Endothelial cell of umbilical vein (primary cell): ENCODE results near the gene FTSJ1. TPM values are rescaled to one million over a fixed set of nuclear protein-coding genes. Genes with fewer than 3 reads are reported as not detected.

Source experiments
- BruUV-seq: library from RNA; stranded (reverse); fragments of 400-500 nt; replicated peaks from 2 replicates; lab custom pipeline; 2021; lab: Mats Ljungman, UMichigan
- CTCF ChIA-PET: fragments of 300-600, 350-600 bp; sonication (Branson Sonifier 250); formaldehyde crosslinking; loops from one replicate; lab custom pipeline; 2021; ENCODE audit warnings: antibody characterized with exemption, inconsistent platforms; lab: Charles Lee
- POLR2A ChIA-PET: fragments of 300-600, 350-600 bp; sonication (Branson Sonifier 250); formaldehyde crosslinking; loops from one replicate; lab custom pipeline; 2021; ENCODE audit warnings: antibody characterized with exemption, inconsistent platforms; lab: Charles Lee
- DNase-seq: peaks from one replicate; pipeline ENCODE4 v3.0.0-alpha.2; 2011; ENCODE audit warnings: low read depth, low spot score
- FAIRE-seq: peaks from 2 replicates; lab custom pipeline; 2011; peaks lifted over from hg19 to GRCh38; lab: Jason Lieb, UNC
- H2AFZ ChIP-seq: 2 replicates; pipeline ENCODE4 v1.6.0; 2012; ENCODE audit warnings: low read depth, low read length, control low read depth, inconsistent platforms
- H3K27ac ChIP-seq: 2 replicates; pipeline ENCODE4 v1.5.1; 2011; ENCODE audit warnings: low read depth, mild to moderate bottlenecking, control low read depth, low read length, moderate library complexity; ENCODE audit not compliant: insufficient read depth
- H3K27me3 ChIP-seq, 2 experiments: 2 replicates each; pipeline versions ENCODE4 v1.6.0 to v1.6.1; 2011; ENCODE audit warnings: low read length in 2 of 2, mixed read lengths in 1 of 2; ENCODE audit not compliant: control insufficient read depth in 2 of 2, insufficient read depth in 2 of 2
- H3K36me3 ChIP-seq, 2 experiments: 2 replicates in 1 of 2; 3 replicates in 1 of 2; pipeline ENCODE4 v1.5.1; 2011; ENCODE audit warnings: low read length in 2 of 2, mild to moderate bottlenecking in 1 of 2, moderate library complexity in 1 of 2; ENCODE audit not compliant: control insufficient read depth in 2 of 2, insufficient read depth in 2 of 2; ENCODE audit errors: extremely low read depth in 1 of 2
- H3K4me1 ChIP-seq: 3 replicates; pipeline ENCODE4 v1.5.1; 2011; ENCODE audit warnings: mild to moderate bottlenecking, low read length; ENCODE audit not compliant: control insufficient read depth, insufficient read depth; ENCODE audit errors: extremely low read depth
- H3K4me2 ChIP-seq: 2 replicates; pipeline ENCODE4 v1.6.1; 2011; ENCODE audit warnings: low read length, control low read depth, mixed read lengths; ENCODE audit not compliant: insufficient read depth
- H3K4me3 ChIP-seq, 3 experiments: fragments of 200-600 bp in 1 of 3; sonication (generic), shearing (Covaris generic) in 1 of 3; replicated peaks in 1 of 3; 2 replicates each; pipeline ENCODE4 v1.5.1; 2011 to 2016; ENCODE audit warnings: control low read depth in 3 of 3, low read length in 3 of 3, mild to moderate bottlenecking in 2 of 3, inconsistent platforms in 1 of 3, low read depth in 1 of 3, moderate library complexity in 1 of 3; ENCODE audit not compliant: insufficient read depth in 1 of 3
- H3K79me2 ChIP-seq: 2 replicates; pipeline ENCODE4 v1.6.0; 2012; ENCODE audit warnings: low read length, inconsistent platforms; ENCODE audit not compliant: control insufficient read depth, insufficient read depth
- H3K9ac ChIP-seq: replicated peaks from 2 replicates; pipeline ENCODE3; 2011; ENCODE audit warnings: low read length, control low read depth; ENCODE audit not compliant: insufficient read depth; ENCODE audit errors: extremely low read depth
- H3K9me1 ChIP-seq: replicated peaks from 3 replicates; pipeline ENCODE4 v1.6.0; 2011; ENCODE audit warnings: mild to moderate bottlenecking, low read length; ENCODE audit not compliant: control insufficient read depth, insufficient read depth; ENCODE audit errors: extremely low read depth
- H3K9me3 ChIP-seq: replicated peaks from 2 replicates; pipeline ENCODE4 v1.5.1; 2012; ENCODE audit warnings: low read length, inconsistent platforms; ENCODE audit not compliant: control insufficient read depth, insufficient read depth
- H4K20me1 ChIP-seq: replicated peaks from 2 replicates; pipeline ENCODE3; 2011; ENCODE audit warnings: mild to moderate bottlenecking, low read length; ENCODE audit not compliant: control insufficient read depth, insufficient read depth; ENCODE audit errors: extremely low read depth
- CTCF ChIP-seq, 2 donors: IDR thresholded peaks; 1 replicate in 1 of 2; 2 replicates in 1 of 2; pipeline ENCODE4 v1.5.1; 2011; ENCODE audit warnings: low read length in 2 of 2, mild to moderate bottlenecking in 2 of 2, moderate library complexity in 2 of 2, control low read depth in 1 of 2, inconsistent platforms in 1 of 2, low read depth in 1 of 2; ENCODE audit not compliant: insufficient read depth in 1 of 2; ENCODE audit errors: extremely low read depth in 1 of 2
- EZH2 ChIP-seq: IDR thresholded peaks from 2 replicates; pipeline ENCODE4 v1.6.1; 2012; ENCODE audit warnings: borderline replicate concordance, low read depth, mild to moderate bottlenecking, moderate library complexity, low read length, inconsistent platforms; ENCODE audit not compliant: severe bottlenecking
- FOS ChIP-seq: IDR thresholded peaks from 2 replicates; pipeline ENCODE4 v1.6.1; 2011; ENCODE audit warnings: mild to moderate bottlenecking, low read length, moderate library complexity, borderline replicate concordance; ENCODE audit not compliant: insufficient read depth
- GATA2 ChIP-seq: IDR thresholded peaks from 2 replicates; pipeline ENCODE4 v1.7.0; 2011; ENCODE audit warnings: low read depth, mild to moderate bottlenecking, moderate library complexity, mixed read lengths, low read length; ENCODE audit not compliant: insufficient read length, insufficient read depth
- JUN ChIP-seq: IDR thresholded peaks from 2 replicates; pipeline ENCODE4 v1.6.1; 2011; ENCODE audit warnings: borderline replicate concordance, low read depth; ENCODE audit not compliant: insufficient read length, insufficient read depth
- MAX ChIP-seq: IDR thresholded peaks from 2 replicates; pipeline ENCODE4 v1.6.1; 2011; ENCODE audit not compliant: insufficient read depth, insufficient read length
- MYC ChIP-seq: IDR thresholded peaks from one replicate; pipeline ENCODE4 v1.6.1; 2011; ENCODE audit warnings: mild to moderate bottlenecking, low read depth, low read length
- POLR2A ChIP-seq: IDR thresholded peaks from 2 replicates; pipeline ENCODE4 v1.6.1; 2012; ENCODE audit warnings: low read depth, mild to moderate bottlenecking, control low read depth, low read length
- POLR2AphosphoS5 ChIP-seq: IDR thresholded peaks from 2 replicates; pipeline ENCODE4 v1.6.1; 2012; ENCODE audit warnings: low read depth, mild to moderate bottlenecking, control low read depth, low read length, moderate library complexity; ENCODE audit not compliant: insufficient read depth
- dilution Hi-C: fragments of 300-500 bp; cut with MboI; formaldehyde crosslinking; loops from one replicate; pipeline ENCODE4 v1.15.0; 2019; ENCODE audit warnings: low sequenced_read_pairs; ENCODE audit not compliant: extremely low pct_ligation_motif_present
- intact Hi-C: fragments of 100-400 bp; cut with micrococcal nuclease; formaldehyde crosslinking; loops from one replicate; pipeline ENCODE4 v1.10.0; 2022
- polyA plus RNA-seq, 4 experiments: library from polyadenylated mRNA; depleted of rRNA in 3 of 4; stranded (reverse) in 3 of 4; unstranded in 1 of 4; fragments of >200 nt; gene quantifications; 2 replicates each; pipeline versions ENCODE4 v1.2.1 to v1.2.3, GENCODE V29; 2011 to 2012; ENCODE audit warnings: missing spikeins in 1 of 4
- total RNA-seq: library from RNA; stranded (reverse); gene quantifications from 2 replicates; pipeline ENCODE4 v1.2.3, GENCODE V29; 2021

FTSJ1 gene
- total and polyA plus RNA-seq, 2 donors (not counting 3 experiments of a cell fraction or from before 2014, with no cell fraction given) = 59.9 to 63.9 TPM

- H3K27ac ChIP-seq = no peak overlapping the region
- FAIRE-seq (no peak), DNase-seq (no peak)
- peaks cover 7% of the 10 kb centered on the region for H3K4me1 ChIP-seq
- no peaks in the 10 kb centered on the region for H3K27me3 ChIP-seq
- TF ChIP-seq JUN (no peak), FOS (no peak), MAX (no peak), POLR2A (no peak), MYC (no peak), GATA2 (no peak), EZH2 (no peak), POLR2AphosphoS5 (no peak), CTCF (IDR thresholded peaks at IDR 0.05; ENCODE audit: extremely low read depth in 1 of 2, insufficient read depth in 1 of 2, low read depth in 1 of 2, low read length in 2 of 2) (no peak)
- H3K4me3 ChIP-seq = no peak overlapping the region
- no peak overlapping the region for H3K9ac ChIP-seq
- BruUV-seq = no TSS peak
- no peaks in the 10 kb centered on the region for H4K20me1 ChIP-seq
- POLR2A ChIA-PET = no interaction called here
- no peaks in the 10 kb centered on the region for H3K79me2 ChIP-seq
- no peaks in the 10 kb centered on the region for H3K9me3 ChIP-seq
- H2AFZ ChIP-seq = no peak overlapping the region
- peaks cover 0 to 2% of the 10 kb centered on the region in 2 experiments for H3K36me3 ChIP-seq
- dilution Hi-C loops (no loop called here), intact Hi-C loops (no loop called here)
- H3K4me2 ChIP-seq = no peak overlapping the region
- CTCF ChIA-PET = no interaction called here
- no peaks in the 10 kb centered on the region for H3K9me1 ChIP-seq
Observed at GRCh38 chrX:48488034-48488433, 12.0 kb downstream of the FTSJ1 start.
